IPS DF 6.9 (cell line): ENCODE results near the gene CLCN6.

Experiments used
- DNase-seq: peaks from one replicate; pipeline ENCODE4 v3.0.0-alpha.2; 2013; ENCODE audit warnings: low read depth, low spot score
- H3K27ac ChIP-seq: one replicate; pipeline ENCODE4 v1.5.1; 2013; ENCODE audit warnings: low read length, control low read depth
- H3K27me3 ChIP-seq: 2 replicates; pipeline ENCODE4 v1.6.1; 2013; ENCODE audit warnings: mild to moderate bottlenecking, low read length; ENCODE audit not compliant: control insufficient read depth, insufficient read depth
- H3K36me3 ChIP-seq: 2 replicates; pipeline ENCODE4 v1.6.1; 2013; ENCODE audit warnings: low read length; ENCODE audit not compliant: control insufficient read depth, insufficient read depth
- H3K4me1 ChIP-seq: 2 replicates; pipeline ENCODE4 v1.6.1; 2013; ENCODE audit warnings: low read length; ENCODE audit not compliant: control insufficient read depth, insufficient read depth
- H3K4me3 ChIP-seq: 2 replicates; pipeline ENCODE4 v1.5.1; 2013; ENCODE audit warnings: mild to moderate bottlenecking, low read length
- H3K9me3 ChIP-seq: 2 replicates; pipeline ENCODE4 v1.6.1; 2013; ENCODE audit warnings: low read length, inconsistent platforms; ENCODE audit not compliant: control insufficient read depth, insufficient read depth
- WGBS: extraction: QIAGEN DNeasy Blood & Tissue Kit; methylation state at CpG from one replicate; pipeline ENCODE4 v1.1.7; 2013; ENCODE audit warnings: mixed read lengths, missing lambda C conversion rate; ENCODE audit not compliant: insufficient read length, insufficient coverage; 5-methylcytosine and 5-hydroxymethylcytosine counted together

The CLCN6 gene

DNA sequence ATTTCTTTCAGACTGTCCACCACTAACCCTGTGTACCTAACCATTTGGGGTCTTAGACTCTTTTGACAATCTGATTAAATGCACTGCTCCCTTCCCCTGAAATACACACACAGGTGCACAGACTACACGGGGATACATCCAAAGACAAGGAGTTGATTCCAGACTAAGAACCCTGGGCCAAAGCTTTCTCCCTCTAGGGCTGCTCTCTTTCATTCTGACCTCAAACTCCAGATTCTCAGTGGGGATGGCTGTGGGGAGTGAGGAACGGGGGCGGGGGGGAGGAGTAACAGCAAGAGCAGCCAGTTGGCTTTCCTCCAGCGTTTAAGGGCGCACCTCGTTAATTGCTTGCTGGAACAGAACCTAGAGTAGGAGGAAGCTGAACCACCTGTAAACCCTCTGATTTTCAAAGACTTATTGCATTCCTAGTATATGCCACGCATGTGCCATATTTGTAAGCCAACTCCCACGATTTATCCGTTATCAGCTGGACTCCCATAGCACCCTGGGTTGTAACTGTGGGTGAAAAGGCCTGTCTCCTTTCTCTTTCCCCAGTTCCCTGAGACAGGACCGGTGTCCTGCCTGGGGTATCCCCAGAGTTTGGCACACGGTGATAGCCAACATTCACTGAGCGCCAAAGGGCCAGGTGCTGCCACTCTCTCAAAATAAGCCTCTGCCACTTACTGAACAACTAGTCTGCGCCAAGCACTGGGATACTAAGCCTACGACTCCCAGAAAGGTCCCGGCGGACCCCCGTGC is 1.1 kb upstream of the CLCN6 start:
- Histone ChIP-seq H3K4me3 (peak overlapping the region; percentile 82; the same call in 1 of the 2 replicates), H3K36me3 (peaks cover 7% of the 10 kb centered on the region; the same call in 1 of the 2 replicates), H3K4me1 (0 out of 2 replicates have a peak, but pooled peaks cover 5% of the 10 kb centered on the region), H3K27me3 (no peaks in the 10 kb centered on the region), H3K27ac (no peak overlapping the region), H3K9me3 (no peaks in the 10 kb centered on the region)
- DNase-seq, result no peak
- whole genome bisulfite sequencing, result no CpG with 5 or more reads among the region's 17 CpGs

DNA sequence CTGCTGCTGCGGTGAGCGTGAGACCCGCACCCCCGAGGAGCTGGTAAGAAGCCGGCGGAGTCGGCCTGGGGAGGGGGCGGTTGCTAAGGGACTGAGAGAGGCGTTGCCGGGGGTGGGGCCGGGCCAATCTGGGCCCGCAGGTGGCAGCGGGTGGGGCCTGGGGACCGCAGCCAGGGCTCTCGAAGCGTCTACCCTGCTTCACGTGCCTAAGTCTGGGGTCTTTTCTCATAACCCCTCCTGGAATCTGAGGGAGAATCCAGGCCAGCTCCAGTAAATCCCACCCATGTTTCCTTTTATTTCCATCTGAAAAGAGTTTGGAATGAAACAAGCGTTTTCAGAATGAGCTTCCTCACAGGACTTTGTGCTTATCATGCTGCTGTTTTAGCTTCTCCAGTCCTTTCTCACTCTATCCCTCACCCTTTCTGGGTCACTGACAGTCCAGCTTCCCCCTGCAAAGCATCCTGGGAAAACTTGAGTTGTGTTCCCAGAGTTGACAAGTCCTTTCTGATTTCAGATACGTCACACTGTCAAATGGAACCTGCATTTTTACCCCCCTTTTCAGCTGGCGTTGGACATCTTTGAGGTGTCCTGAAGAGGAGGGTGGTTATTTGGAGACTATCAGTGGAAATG is 431 bp downstream of the CLCN6 start:
- H3K27me3 ChIP-seq, result no peaks in the 10 kb centered on the region
- H3K36me3 ChIP-seq, result no peaks in the 10 kb centered on the region; the same call in 1 of the 2 replicates
- 0 out of 2 replicates have a peak, but pooled peaks cover 5% of the 10 kb centered on the region for H3K4me1 ChIP-seq
- no peak overlapping the region for H3K27ac ChIP-seq
- DNase-seq, result no peak
- WGBS, result no CpG with 5 or more reads among the region's 20 CpGs
- H3K4me3 ChIP-seq, result peak overlapping the region; percentile 82; the same call in 1 of the 2 replicates
- no peaks in the 10 kb centered on the region for H3K9me3 ChIP-seq

DNA sequence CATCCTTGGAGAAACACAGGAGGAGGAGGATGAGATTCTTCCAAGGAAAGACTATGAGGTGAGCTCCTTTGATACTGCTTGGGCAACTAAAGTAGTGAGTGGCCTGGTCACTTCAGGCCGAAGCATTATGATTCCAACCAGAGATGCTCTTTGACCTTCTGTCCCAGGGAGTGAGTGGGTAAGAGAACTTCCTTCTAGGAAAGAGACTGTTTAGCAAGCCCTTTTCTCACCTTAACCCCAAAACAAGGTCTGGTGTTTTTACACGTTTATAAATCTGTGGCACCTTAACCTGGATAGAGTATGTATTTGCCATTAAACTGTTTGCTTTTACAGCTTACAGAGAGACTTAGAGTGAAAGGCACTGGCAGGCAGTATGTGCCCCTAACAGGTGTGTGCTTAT is 1.1 kb downstream of the CLCN6 start:
- Histone ChIP-seq H3K4me1 (0 out of 2 replicates have a peak, but pooled peaks cover 5% of the 10 kb centered on the region), H3K36me3 (no peaks in the 10 kb centered on the region; the same call in 1 of the 2 replicates), H3K27ac (no peak overlapping the region), H3K9me3 (no peaks in the 10 kb centered on the region), H3K27me3 (no peaks in the 10 kb centered on the region), H3K4me3 (no peak overlapping the region; the same call in 1 of the 2 replicates)
- no peak for DNase-seq
- WGBS, result no CpG with 5 or more reads among the region's 2 CpGs

DNA sequence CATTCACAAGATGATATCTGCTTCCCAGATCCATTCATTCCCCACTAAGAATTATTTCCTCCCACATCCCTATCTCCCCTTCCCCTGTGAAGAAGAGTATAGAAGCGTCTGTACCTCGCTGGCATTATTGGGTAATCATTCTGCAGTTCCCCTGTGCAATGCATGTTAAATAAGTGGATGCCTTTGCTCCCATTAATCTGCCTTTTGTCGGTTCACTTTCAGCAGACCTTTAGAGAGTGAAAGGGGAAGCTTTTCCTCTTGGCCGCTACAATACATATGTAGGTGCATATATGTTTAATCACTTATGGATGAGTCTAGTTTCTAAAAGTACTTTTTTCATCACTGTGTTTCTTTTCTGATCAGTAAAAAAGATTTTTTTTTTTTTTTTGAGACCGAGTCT is 7.0 kb downstream of the CLCN6 start:
- Histone ChIP-seq H3K36me3 (peaks cover 12% of the 10 kb centered on the region), H3K4me3 (no peak overlapping the region), H3K27me3 (no peaks in the 10 kb centered on the region), H3K4me1 (no peaks in the 10 kb centered on the region), H3K27ac (no peak overlapping the region), H3K9me3 (no peaks in the 10 kb centered on the region)
- WGBS, result no CpG with 5 or more reads among the region's 5 CpGs
- no peak for DNase-seq

DNA sequence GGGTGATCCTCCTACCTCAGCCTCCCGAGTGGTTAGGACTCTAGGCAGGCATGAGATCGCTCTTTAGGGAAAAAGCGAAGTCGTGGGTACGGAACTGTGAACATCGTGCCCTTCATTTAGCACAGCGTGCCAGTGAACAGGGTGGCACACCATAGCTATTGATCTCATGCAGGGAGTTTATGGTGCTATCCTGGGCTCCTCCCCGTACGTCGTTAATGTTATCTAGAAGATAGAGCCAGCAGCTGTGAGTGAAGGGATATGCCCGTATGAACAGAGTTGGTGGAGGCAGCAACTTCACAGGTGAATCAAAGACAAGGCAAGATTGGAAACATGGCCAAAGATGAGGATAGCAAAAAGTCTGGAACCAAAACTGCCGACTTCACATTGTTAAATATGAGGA is 11.2 kb downstream of the CLCN6 start:
- DNase-seq, result no peak
- peaks cover 17% of the 10 kb centered on the region for H3K36me3 ChIP-seq
- H3K4me1 ChIP-seq, result no peaks in the 10 kb centered on the region
- no peaks in the 10 kb centered on the region for H3K9me3 ChIP-seq
- H3K27ac ChIP-seq, result no peak overlapping the region
- no CpG with 5 or more reads among the region's 12 CpGs for WGBS
- H3K4me3 ChIP-seq, result no peak overlapping the region
- H3K27me3 ChIP-seq, result no peaks in the 10 kb centered on the region

DNA sequence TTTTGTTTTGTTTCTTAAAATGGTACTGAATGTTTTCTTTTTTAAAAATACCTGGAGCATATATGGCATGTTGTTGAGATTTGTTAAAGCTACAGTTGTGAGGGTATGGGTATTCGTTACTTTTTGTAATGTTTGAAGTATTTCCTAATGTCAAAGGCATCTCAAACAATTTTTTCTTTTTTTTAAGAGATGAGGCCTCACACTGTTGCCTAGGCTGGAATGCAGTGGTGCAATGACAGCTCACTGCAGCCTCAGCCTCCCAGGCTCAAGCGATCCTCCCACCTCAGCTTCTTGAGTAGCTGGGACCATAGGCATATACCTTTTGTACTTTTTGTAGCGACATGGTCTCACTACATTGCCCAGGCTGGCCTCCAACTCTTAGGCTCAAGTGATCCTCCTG is 16.1 kb downstream of the CLCN6 start:
- DNase-seq, result no peak
- no peaks in the 10 kb centered on the region for H3K4me1 ChIP-seq
- H3K36me3 ChIP-seq, result peaks cover 19% of the 10 kb centered on the region
- H3K27me3 ChIP-seq, result no peaks in the 10 kb centered on the region
- H3K27ac ChIP-seq, result no peak overlapping the region
- H3K4me3 ChIP-seq, result no peak overlapping the region
- no peaks in the 10 kb centered on the region for H3K9me3 ChIP-seq
- WGBS, result no CpG with 5 or more reads among the region's 3 CpGs

DNA sequence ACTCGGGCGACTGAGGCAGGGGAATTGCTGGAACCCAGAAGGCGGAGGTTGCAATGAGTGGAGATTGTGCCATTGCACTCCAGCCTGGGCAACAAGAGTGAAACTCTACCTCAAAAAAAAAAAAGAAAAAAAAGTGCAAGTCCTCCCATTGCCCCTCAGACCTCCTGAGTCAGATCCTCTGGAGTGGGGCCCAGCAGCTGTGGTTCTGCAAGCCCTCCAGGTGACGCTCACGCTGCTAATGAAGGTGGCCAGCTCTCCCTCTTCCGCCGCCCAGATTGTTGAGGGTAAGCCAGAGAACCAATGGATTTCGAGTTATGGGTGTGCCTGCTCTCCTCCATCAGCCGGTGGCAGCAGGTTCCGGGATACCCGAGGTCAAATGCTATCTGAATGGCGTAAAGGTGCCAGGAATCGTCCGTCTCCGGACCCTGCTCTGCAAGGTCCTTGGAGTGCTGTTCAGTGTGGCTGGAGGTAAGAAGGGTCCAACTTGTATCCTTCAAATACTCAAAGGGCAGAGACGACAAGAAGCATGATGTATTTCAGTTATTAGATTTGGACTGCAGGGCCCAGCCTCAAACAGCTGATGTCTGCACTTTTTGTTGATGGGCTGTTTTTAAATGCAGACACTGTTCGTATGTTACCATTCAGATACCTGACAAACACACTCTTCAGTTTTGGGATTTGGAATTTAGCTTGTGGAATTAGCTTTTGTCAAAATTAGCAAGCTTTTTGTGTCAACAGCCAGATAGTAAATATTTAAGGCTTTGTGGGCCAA is 17.6 kb downstream of the CLCN6 start:
- WGBS, result no CpG with 5 or more reads among the region's 17 CpGs

DNA sequence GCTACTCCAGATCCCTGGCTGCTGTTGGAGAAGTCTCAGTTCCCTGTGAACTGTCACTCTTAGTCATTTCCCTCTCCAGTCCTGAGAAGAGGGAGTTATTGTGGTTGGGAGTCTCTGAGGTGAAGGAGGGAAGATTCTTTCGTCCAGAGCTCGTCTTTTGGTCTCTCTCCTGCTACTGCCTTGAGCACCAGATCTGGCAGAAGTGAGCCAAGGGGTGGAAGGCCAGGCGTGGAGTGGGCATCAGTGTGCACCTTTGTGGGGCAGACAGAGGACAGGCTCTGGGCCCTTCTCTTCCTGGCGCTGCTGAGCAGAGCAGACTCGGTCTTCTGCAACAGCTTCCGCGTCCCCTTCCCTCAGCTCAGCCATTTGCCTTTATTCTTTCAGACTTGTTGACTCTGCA is 19.1 kb downstream of the CLCN6 start:
- Histone ChIP-seq H3K27ac (no peak overlapping the region), H3K9me3 (no peaks in the 10 kb centered on the region), H3K4me3 (no peak overlapping the region), H3K27me3 (no peaks in the 10 kb centered on the region), H3K4me1 (no peaks in the 10 kb centered on the region), H3K36me3 (peaks cover 31% of the 10 kb centered on the region)
- WGBS, result no CpG with 5 or more reads among the region's 7 CpGs
- no peak for DNase-seq

More for the DNA sequence above, 17.6 kb downstream of the CLCN6 start:
- Histone ChIP-seq H3K9me3 (no peaks in the 10 kb centered on the region), H3K4me1 (no peaks in the 10 kb centered on the region), H3K4me3 (no peak overlapping the region), H3K36me3 (peaks cover 21% of the 10 kb centered on the region), H3K27me3 (no peaks in the 10 kb centered on the region), H3K27ac (no peak overlapping the region)
- DNase-seq, result no peak

DNA sequence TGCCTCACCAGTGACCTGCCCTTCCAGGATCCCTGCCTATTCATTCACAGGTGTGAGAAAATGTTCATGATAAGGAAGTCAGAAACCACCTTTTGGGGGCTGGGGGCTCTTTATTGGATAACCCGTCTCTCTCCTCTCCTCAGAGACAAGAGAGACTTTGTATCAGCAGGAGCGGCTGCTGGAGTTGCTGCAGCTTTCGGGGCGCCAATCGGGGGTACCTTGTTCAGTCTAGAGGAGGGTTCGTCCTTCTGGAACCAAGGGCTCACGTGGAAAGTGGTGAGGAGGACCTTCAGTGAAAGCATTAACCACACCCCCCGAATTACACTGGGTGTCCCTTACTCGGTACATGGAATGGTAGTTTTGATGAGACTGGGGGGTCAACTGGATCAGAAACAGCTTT is 21.0 kb downstream of the CLCN6 start:
- Histone ChIP-seq H3K36me3 (peaks cover 32% of the 10 kb centered on the region), H3K9me3 (no peaks in the 10 kb centered on the region), H3K27ac (no peak overlapping the region), H3K4me3 (no peak overlapping the region), H3K4me1 (no peaks in the 10 kb centered on the region), H3K27me3 (no peaks in the 10 kb centered on the region)
- no CpG with 5 or more reads among the region's 9 CpGs for WGBS
- DNase-seq, result no peak

DNA sequence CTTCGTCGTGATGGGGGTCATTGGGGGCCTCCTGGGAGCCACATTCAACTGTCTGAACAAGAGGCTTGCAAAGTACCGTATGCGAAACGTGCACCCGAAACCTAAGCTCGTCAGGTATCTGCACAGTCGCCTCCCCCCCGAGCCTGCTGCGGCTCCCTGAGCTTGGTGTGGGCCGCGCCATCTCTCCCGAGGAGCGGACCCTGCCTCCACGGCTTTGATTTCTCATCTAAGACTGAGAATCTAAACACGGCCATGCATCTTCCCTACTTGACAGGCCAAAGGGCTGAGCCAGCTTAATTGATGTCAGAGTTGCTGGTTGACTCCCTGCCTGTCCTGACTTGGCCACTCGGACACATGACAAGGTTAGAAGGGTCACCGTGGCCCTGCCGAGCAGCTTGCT is 22.5 kb downstream of the CLCN6 start:
- Histone ChIP-seq H3K9me3 (no peaks in the 10 kb centered on the region), H3K4me1 (no peaks in the 10 kb centered on the region), H3K27me3 (no peaks in the 10 kb centered on the region), H3K4me3 (no peak overlapping the region), H3K27ac (no peak overlapping the region), H3K36me3 (peaks cover 42% of the 10 kb centered on the region)
- no peak for DNase-seq
- WGBS, result no CpG with 5 or more reads among the region's 19 CpGs
